Pulmonary artery endothelial cell (primary cell): Measurements from ENCODE around the gene RPL18. TPM values are rescaled to one million over a fixed set of nuclear protein-coding genes. Genes with fewer than 3 reads are reported as not detected.

Experiments
- DNase-seq: peaks from one replicate; pipeline ENCODE4 v3.0.0-alpha.2; 2011; ENCODE audit warnings: low read depth, low spot score
- total RNA-seq: library from RNA; depleted of rRNA; stranded (reverse); fragments of >200 nt; gene quantifications from 2 replicates; pipeline ENCODE4 v1.2.3, GENCODE V29; 2014

Gene RPL18
- total RNA-seq, 1 donor from 2014 or later: 2,640 TPM

GRCh38 chr19:48630296-48631063 lies 11.5 kb upstream of the RPL18 start:
- DNase-seq: no peak

GRCh38 chr19:48629599-48630295 lies 10.8 kb upstream of the RPL18 start:
- no peak for DNase-seq

DNA sequence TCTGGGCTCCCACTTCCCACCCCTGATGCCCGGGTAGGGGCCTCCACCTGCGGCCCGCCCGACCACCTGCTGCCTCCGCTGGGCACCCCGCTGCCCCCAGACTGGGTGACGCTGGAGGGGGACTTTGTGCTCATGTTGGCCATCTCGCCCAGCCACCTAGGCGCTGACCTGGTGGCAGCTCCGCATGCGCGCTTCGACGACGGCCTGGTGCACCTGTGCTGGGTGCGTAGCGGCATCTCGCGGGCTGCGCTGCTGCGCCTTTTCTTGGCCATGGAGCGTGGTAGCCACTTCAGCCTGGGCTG lies 10.3 kb upstream of the RPL18 start:
- DNase-seq: no peak

- no peak for DNase-seq
Measured at GRCh38 chr19:48628486-48629296, 9.7 kb upstream of the RPL18 start.

- no peak for DNase-seq
Measured at GRCh38 chr19:48627865-48628314, 8.9 kb upstream of the RPL18 start.

DNA sequence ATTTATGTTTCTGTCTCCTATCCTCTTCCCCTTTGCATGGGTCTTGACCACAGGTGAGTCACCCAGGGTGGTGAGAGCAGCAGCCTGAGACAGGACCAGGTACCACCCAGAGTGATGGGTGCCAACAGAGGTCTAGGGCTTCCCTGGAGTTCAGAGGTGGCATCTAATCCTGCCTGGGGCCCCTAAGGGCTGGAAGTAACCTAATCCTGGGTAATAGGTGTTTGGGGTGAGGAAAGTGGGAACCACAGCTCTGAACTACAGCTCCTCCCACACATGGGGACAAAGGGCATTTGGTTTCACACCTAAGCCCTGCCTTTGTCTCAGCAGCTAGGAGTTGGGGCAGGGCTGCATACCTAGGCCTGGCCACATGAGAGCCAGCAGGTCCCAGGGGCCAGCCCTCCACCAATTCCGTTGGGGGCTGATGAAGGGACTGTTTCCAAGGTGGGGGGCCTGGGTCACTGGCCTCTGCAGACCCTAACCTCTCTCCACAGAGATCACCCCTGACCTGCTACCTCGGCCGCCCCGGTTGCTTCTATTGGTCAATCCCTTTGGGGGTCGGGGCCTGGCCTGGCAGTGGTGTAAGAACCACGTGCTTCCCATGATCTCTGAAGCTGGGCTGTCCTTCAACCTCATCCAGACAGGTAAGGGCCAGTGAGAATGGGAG lies 8.4 kb upstream of the RPL18 start:
- no peak for DNase-seq

GRCh38 chr19:48625891-48626327 lies 6.9 kb upstream of the RPL18 start:
- DNase-seq: no peak

- DNase-seq: no peak
Measured at GRCh38 chr19:48624791-48625723, 6.1 kb upstream of the RPL18 start.

DNA sequence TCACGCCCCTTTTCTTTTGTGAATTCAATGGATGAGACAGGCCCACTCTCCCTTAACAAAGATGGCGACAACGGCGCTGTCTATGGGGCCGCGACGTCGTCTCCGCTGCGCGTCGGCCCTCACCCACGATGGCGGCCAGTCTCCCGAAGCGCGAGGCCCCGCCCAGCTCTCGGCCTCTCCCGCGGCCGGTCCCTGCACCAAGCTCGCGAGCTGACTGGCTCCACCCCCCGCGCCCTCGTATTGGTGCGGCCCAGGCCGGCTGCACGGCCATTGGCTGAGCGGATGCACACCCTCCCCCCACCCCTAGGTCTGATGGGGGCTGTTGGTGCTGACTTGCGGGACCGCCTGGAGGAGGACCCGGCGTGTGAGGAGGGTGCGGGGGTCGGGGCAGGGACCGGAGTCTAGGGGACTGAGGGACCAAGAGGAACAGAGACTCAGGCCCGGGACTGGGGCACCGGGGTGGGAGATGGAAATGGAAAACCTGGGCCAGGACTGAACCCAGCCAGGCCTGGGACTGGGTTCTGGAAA lies 5.2 kb upstream of the RPL18 start:
- peak; percentile 93 for DNase-seq

GRCh38 chr19:48623556-48624066 lies 4.6 kb upstream of the RPL18 start:
- no peak for DNase-seq

DNA sequence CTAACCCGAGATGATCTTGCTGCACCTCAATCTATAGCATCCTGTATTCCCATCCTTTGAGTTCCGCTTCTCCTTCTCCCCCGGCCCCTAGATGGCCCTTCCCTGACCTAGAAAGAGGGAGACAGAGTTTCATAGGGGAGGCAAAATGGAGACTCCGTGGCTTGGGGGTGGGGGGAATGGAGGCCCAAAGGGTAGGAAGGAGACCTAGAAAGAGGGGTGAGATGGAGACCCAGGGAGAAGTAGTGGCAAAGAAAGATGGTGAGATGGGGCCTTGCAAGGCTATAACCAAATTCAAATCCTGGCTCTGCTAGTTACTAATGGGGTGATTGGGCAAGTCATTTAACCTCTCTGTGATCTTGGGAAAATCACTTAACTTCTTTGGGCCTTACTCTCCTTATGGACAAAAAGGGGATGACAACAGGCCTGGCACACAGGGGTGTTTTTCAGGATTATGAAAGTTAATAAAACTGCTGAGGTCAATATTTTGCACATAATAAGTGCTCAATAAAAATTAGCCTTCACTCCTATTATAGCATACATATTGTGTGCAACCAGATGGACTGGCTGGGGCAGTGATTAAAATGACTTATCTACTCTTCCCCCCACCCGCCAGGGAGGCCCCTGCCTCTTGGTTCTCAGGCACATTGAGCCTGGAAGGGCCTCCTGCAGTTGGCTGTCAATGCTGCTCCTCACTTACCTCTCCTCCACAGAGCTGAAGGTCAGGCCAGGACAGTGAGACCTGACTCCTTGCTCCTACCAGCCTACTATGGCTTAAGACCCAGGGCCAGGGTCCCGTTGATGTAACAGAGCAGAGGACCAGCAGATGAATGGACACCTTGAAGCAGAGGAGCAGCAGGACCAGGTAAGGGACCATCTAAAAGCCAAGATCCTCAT lies 961 bp upstream of the RPL18 start:
- no peak for DNase-seq

DNA sequence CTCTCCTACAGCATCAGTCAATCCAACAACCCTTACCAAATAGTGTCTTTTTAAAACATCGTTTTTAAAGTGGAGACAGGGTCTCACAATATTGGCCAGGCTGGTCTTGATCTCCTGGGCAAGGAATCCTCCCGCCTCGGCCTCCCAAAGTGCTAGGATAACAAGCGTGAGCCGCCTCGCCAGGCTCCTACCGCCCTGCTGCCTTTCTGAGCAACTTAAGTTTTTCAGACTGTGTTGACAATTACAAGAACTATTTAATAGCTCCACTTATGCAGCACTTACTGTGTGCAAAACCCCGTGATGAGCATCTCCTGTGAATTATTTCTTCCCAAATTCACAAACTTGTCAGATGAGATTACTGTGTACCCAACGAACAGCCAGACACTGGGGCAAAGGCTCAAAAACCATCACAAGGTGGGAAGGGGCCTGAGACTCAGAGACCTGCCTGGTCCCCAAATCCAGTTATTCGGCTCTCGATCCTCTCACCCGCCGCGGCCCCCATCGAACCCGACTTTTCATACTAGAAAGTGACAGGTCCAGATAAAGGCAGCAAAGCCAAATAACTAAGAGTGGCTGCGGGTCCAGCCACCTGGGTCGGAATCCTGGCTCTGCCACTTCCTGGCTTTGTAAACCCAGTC lies 581 bp downstream of the RPL18 start:
- DNase-seq: no peak

GRCh38 chr19:48617146-48617937 lies 1.6 kb downstream of the RPL18 start:
- DNase-seq: no peak

DNA sequence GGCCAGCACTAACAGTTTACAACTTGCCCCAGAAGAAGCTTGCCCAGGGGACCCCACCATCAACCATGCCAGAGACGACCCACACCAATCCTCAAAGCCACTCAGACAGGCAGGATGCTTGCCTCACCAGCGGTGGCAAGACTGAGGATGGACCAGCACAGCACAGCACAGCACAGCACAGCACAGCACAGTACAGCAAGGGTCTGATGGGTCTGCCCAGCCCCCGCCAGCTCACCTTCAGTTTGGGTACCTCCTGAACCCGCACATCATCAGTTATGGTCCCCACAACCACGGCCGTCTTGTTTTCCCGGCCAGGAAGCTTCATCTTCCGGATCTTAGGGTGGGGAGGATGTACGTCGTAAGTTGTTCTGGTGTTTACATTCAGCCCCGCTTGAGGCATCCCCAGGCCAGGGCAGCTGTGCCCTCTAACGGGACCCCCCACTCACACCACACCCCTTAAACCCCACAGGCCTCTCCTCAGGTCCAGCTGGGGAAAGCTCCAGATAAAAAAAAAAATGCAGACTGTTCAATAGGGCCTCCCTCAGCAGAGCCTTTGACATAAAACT lies 2.4 kb downstream of the RPL18 start:
- DNase-seq: no peak

GRCh38 chr19:48616041-48616436 lies 2.9 kb downstream of the RPL18 start:
- no peak for DNase-seq

DNA sequence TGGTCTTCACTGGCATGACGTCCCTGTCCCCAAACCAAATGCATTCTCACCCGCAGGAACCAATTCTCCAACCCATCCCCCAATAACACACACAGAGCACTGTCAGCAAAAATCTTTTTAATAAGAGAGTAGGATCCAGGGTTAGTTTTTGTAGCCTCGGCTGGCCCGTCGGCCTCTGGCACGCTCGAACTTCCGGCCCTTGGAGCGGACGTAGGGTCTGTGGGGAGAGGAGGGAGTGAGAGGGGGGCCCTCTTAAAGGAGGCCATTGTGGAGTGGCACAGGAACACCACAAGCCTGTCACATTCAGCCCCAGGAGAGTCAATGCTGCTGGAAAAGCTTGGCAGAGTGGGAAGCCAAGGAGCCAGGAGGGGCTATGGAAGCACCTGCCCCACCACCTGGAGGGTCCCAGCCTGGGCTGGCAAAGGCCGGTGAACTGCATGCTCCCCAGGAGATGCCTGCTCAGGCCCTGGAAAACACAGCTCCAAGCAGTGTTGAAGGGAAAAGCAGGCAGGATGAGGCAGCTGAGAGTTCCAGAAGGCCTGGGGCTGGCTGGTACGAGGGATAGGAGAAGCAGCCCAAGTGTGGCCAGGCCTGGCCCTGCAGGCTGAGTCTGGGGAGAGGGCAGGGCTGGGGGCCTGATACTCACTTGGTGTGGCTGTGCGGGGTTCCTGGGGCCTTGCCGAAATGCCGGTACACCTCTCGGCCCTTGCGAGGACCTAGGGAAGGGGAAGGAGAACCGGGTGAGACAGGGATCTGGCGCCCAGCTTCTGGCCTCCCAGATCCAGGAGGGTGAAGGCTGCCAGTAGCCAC lies 3.5 kb downstream of the RPL18 start:
- no peak for DNase-seq
